Neural cell (in vitro differentiated cells): ENCODE data around the gene UBE4A. TPM values are rescaled to one million over a fixed set of nuclear protein-coding genes. Genes with fewer than 3 reads are reported as not detected.

Source experiments
- H2AFZ ChIP-seq: fragments of 200-600, 300-800 bp; sonication (generic), shearing (Covaris generic); 2 replicates; pipeline ENCODE4 v1.6.0; 2014; ENCODE audit warnings: low read depth, mild to moderate bottlenecking, antibody characterized with exemption, low read length, moderate library complexity
- H3F3A ChIP-seq: fragments of 200-600 bp; shearing (Covaris generic); 2 replicates; pipeline ENCODE4 v1.6.1; 2016; ENCODE audit warnings: mild to moderate bottlenecking, moderate library complexity, mixed read lengths, antibody characterized with exemption, low read length; ENCODE audit not compliant: insufficient read depth, poor library complexity, severe bottlenecking
- H3K27ac ChIP-seq: fragments of 200-600, 300-800 bp; sonication (generic), shearing (Covaris generic); 2 replicates; pipeline ENCODE4 v1.5.1; 2014; ENCODE audit warnings: mild to moderate bottlenecking, low read length, moderate library complexity
- H3K27me3 ChIP-seq: fragments of 300-800, 200-600 bp; sonication (generic), shearing (Covaris generic); 2 replicates; pipeline ENCODE4 v1.6.0; 2014; ENCODE audit warnings: mild to moderate bottlenecking, low read depth, low read length, moderate library complexity; ENCODE audit not compliant: insufficient read depth
- H3K36me3 ChIP-seq: fragments of 300-800, 200-600 bp; sonication (generic), shearing (Covaris generic); 2 replicates; pipeline ENCODE4 v1.5.1; 2014; ENCODE audit warnings: mild to moderate bottlenecking, antibody characterized with exemption, low read length, moderate library complexity; ENCODE audit not compliant: insufficient read depth
- H3K4me2 ChIP-seq: fragments of 300-800, 200-600 bp; sonication (generic), shearing (Covaris generic); 2 replicates; pipeline ENCODE4 v1.6.0; 2014; ENCODE audit warnings: mild to moderate bottlenecking, low read length
- H3K4me3 ChIP-seq: fragments of 300-800, 200-600 bp; sonication (generic), shearing (Covaris generic); 2 replicates; pipeline ENCODE4 v1.5.1; 2014; ENCODE audit warnings: mild to moderate bottlenecking, low read length, moderate library complexity
- H3K79me2 ChIP-seq: fragments of 200-600 bp; shearing (Covaris generic); replicated peaks from 2 replicates; pipeline ENCODE4 v1.6.0; 2014; ENCODE audit warnings: mild to moderate bottlenecking, low read length, moderate library complexity; ENCODE audit not compliant: insufficient read depth
- H3K9ac ChIP-seq: fragments of 300-800, 200-600 bp; sonication (generic), shearing (Covaris generic); 2 replicates; pipeline ENCODE4 v1.6.1; 2016; ENCODE audit warnings: mild to moderate bottlenecking, low read length, mixed read lengths
- H3K9me2 ChIP-seq: fragments of 200-600 bp; shearing (Covaris generic); 2 replicates; pipeline ENCODE4 v1.6.1; 2016; ENCODE audit warnings: mild to moderate bottlenecking, low read length, mixed read lengths; ENCODE audit not compliant: insufficient read depth
- H3K9me3 ChIP-seq: fragments of 200-600, 300-800 bp; sonication (generic), shearing (Covaris generic); 2 replicates; pipeline ENCODE4 v1.6.1; 2016; ENCODE audit warnings: mild to moderate bottlenecking, mixed run types, low read length, moderate library complexity, mixed read lengths
- H4K20me1 ChIP-seq: fragments of 200-600 bp; shearing (Covaris generic); 2 replicates; pipeline ENCODE4 v1.6.1; 2016; ENCODE audit warnings: mild to moderate bottlenecking, mixed run types; ENCODE audit not compliant: insufficient read depth
- EZH2 ChIP-seq: fragments of 200-600, 300-800 bp; shearing (Covaris generic), sonication (generic); IDR thresholded peaks from 2 replicates; pipeline ENCODE4 v1.6.1; 2014; ENCODE audit warnings: antibody characterized with exemption, low read length, borderline replicate concordance, mild to moderate bottlenecking; ENCODE audit not compliant: insufficient read depth, poor library complexity, severe bottlenecking
- MXI1 ChIP-seq: fragments of 450-650 bp; conservative IDR thresholded peaks from 2 replicates; pipeline ENCODE4 v1.6.1; 2014; ENCODE audit warnings: antibody characterized with exemption, mild to moderate bottlenecking; ENCODE audit not compliant: poor library complexity, severe bottlenecking
- POLR2AphosphoS5 ChIP-seq: IDR thresholded peaks from 2 replicates; pipeline ENCODE4 v1.6.1; 2012
- RAD21 ChIP-seq: fragments of 450-650 bp; conservative IDR thresholded peaks from 2 replicates; pipeline ENCODE4 v1.6.1; 2014; ENCODE audit warnings: antibody characterized with exemption, mild to moderate bottlenecking, moderate library complexity
- TAF1 ChIP-seq: IDR thresholded peaks from 2 replicates; pipeline ENCODE4 v1.6.1; 2012; ENCODE audit warnings: low read depth
- polyA plus RNA-seq: library from polyadenylated mRNA; depleted of rRNA; stranded (reverse); fragments of >200 nt; gene quantifications from 2 replicates; pipeline ENCODE4 v1.2.3, GENCODE V29; 2014
- TF ChIP-seq, protein P1 (sequence below): fragments of 450-650 bp; IDR thresholded peaks from 2 replicates; pipeline ENCODE4 v1.5.1; 2014; ENCODE audit warnings: antibody characterized with exemption, mild to moderate bottlenecking, moderate library complexity; ENCODE audit not compliant: poor library complexity, severe bottlenecking
- TF ChIP-seq, protein P2 (sequence below): IDR thresholded peaks from 2 replicates; pipeline ENCODE4 v1.6.1; 2012; ENCODE audit warnings: borderline replicate concordance

Gene UBE4A
- polyA plus RNA-seq, 1 donor from 2014 or later = 36.9 TPM

- Histone ChIP-seq H4K20me1 (no peaks in the 10 kb centered on the region), H3K79me2 (peaks cover 58% of the 10 kb centered on the region), H3K36me3 (no peaks in the 10 kb centered on the region), H3K27me3 (no peaks in the 10 kb centered on the region), H3K9me3 (no peaks in the 10 kb centered on the region), H3K4me3 (no peak overlapping the region), H2AFZ (no peak overlapping the region), H3K9ac (no peak overlapping the region), H3K9me2 (no peaks in the 10 kb centered on the region), H3K27ac (no peak overlapping the region), H3F3A (no peaks in the 10 kb centered on the region), H3K4me2 (no peak overlapping the region)
- TF ChIP-seq TAF1 = no peak
- TF ChIP-seq, protein P1, sequence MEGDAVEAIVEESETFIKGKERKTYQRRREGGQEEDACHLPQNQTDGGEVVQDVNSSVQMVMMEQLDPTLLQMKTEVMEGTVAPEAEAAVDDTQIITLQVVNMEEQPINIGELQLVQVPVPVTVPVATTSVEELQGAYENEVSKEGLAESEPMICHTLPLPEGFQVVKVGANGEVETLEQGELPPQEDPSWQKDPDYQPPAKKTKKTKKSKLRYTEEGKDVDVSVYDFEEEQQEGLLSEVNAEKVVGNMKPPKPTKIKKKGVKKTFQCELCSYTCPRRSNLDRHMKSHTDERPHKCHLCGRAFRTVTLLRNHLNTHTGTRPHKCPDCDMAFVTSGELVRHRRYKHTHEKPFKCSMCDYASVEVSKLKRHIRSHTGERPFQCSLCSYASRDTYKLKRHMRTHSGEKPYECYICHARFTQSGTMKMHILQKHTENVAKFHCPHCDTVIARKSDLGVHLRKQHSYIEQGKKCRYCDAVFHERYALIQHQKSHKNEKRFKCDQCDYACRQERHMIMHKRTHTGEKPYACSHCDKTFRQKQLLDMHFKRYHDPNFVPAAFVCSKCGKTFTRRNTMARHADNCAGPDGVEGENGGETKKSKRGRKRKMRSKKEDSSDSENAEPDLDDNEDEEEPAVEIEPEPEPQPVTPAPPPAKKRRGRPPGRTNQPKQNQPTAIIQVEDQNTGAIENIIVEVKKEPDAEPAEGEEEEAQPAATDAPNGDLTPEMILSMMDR = no peak
- TF ChIP-seq, protein P2, sequence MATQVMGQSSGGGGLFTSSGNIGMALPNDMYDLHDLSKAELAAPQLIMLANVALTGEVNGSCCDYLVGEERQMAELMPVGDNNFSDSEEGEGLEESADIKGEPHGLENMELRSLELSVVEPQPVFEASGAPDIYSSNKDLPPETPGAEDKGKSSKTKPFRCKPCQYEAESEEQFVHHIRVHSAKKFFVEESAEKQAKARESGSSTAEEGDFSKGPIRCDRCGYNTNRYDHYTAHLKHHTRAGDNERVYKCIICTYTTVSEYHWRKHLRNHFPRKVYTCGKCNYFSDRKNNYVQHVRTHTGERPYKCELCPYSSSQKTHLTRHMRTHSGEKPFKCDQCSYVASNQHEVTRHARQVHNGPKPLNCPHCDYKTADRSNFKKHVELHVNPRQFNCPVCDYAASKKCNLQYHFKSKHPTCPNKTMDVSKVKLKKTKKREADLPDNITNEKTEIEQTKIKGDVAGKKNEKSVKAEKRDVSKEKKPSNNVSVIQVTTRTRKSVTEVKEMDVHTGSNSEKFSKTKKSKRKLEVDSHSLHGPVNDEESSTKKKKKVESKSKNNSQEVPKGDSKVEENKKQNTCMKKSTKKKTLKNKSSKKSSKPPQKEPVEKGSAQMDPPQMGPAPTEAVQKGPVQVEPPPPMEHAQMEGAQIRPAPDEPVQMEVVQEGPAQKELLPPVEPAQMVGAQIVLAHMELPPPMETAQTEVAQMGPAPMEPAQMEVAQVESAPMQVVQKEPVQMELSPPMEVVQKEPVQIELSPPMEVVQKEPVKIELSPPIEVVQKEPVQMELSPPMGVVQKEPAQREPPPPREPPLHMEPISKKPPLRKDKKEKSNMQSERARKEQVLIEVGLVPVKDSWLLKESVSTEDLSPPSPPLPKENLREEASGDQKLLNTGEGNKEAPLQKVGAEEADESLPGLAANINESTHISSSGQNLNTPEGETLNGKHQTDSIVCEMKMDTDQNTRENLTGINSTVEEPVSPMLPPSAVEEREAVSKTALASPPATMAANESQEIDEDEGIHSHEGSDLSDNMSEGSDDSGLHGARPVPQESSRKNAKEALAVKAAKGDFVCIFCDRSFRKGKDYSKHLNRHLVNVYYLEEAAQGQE = no peak
- no peak for TF ChIP-seq POLR2AphosphoS5
These were observed 47.3 kb downstream of the UBE4A start for GRCh38 chr11:118406599-118407166.

GRCh38 chr11:118410055-118410745 is 50.8 kb downstream of the UBE4A start:
- Histone ChIP-seq H3K9ac (no peak overlapping the region), H4K20me1 (no peaks in the 10 kb centered on the region), H3K4me2 (no peak overlapping the region), H3F3A (no peaks in the 10 kb centered on the region), H3K36me3 (no peaks in the 10 kb centered on the region), H3K9me2 (no peaks in the 10 kb centered on the region), H3K27me3 (no peaks in the 10 kb centered on the region), H3K79me2 (peaks cover 23% of the 10 kb centered on the region), H3K4me3 (no peak overlapping the region), H2AFZ (no peak overlapping the region), H3K27ac (no peak overlapping the region), H3K9me3 (no peaks in the 10 kb centered on the region)
- TF ChIP-seq POLR2AphosphoS5 (no peak), EZH2 (no peak), RAD21 (no peak), TAF1 (no peak), MXI1 (no peak)
- TF ChIP-seq, protein P1 = no peak
- TF ChIP-seq, protein P2 = no peak
